GM18502 (cell line): Measurements from ENCODE around the gene SRC.

ENCODE experiments used
- ATAC-seq: cut with Tn5 transposase; IDR thresholded peaks from one replicate; pipeline ENCODE4 v1.9.1; 2021; ENCODE audit warnings: mild to moderate bottlenecking; ENCODE audit not compliant: unreplicated experiment, poor library complexity

The SRC gene

DNA sequence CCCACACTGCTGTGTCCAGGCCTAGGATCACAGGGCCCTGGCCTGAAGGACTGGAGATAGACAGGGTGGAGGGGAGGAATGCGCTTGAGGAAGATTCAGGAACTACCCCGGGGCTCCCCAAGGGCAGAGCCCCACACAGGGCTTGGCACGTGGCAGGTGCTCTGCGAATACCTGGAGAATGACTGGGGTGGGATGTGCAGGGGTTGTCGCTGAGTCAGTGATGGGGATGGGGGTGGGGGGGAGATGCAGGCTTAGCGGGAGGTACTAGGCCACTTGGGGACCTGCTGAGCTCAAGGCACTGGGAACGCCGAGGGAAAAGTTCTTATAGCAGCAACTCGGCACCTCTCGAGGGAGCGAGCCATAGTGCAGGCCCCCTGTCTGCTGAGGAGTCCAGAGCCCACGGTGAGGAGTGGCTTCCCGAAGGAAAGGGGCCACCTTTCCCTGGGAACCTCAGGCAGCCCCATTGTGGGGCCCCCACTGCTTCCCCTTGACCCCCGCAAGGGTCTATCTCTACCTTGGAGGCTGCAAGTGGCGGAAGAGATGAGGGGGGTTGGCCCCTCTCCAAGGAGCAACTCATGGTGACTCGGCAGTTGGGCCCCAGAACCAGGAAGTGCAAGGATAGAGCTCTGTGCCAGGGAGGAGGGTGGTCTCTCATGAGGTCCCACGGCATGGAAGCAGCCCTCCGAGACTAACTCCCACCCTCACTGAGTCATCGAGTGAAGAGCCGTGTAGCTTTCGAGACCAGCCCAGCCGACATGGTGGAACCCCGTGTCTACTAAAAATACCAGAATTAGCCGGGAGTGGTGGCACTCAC, 33.1 kb downstream of the SRC start:
- ATAC-seq: no peak

DNA sequence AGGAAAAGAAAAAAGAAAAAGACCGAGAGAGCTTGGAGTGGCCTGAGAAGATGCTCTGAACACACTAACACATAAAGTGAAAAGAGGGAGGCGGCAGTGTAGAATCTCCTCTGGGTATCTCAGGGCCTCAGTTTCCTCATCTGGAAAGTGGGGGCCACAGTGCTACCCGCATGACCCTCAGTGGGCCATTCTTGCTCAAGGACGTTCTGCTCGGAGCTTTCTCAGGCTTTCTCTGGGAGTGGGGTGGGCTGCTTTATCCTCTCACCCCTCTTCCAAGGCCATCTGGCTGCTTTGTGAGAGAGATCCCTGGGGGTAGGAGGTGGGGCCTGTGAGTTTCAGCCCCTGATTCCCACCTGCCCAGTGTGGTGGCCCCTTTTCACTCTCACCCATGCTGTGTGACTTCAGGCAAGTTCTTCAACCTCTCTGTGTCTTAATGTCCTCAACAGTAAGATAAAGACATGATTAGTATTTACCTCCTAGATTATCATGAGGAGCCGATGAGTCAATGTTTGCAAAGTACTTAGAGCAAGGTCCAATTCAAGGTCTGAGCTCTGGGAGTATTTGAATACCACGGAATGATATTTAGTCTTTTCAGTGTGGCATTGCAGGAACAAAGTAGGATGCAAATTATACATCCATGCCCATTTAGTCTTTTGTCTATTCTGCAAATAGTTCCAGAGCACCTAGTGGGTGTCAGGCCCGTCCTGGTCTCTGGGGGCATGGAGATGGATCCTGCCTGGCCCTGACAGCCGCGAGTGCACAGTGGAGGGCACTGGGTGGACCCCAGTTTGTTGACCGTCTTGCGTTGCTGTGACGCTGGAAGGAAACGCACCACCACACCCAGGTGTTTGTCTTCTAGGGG, 34.3 kb downstream of the SRC start:
- ATAC-seq: no peak

DNA sequence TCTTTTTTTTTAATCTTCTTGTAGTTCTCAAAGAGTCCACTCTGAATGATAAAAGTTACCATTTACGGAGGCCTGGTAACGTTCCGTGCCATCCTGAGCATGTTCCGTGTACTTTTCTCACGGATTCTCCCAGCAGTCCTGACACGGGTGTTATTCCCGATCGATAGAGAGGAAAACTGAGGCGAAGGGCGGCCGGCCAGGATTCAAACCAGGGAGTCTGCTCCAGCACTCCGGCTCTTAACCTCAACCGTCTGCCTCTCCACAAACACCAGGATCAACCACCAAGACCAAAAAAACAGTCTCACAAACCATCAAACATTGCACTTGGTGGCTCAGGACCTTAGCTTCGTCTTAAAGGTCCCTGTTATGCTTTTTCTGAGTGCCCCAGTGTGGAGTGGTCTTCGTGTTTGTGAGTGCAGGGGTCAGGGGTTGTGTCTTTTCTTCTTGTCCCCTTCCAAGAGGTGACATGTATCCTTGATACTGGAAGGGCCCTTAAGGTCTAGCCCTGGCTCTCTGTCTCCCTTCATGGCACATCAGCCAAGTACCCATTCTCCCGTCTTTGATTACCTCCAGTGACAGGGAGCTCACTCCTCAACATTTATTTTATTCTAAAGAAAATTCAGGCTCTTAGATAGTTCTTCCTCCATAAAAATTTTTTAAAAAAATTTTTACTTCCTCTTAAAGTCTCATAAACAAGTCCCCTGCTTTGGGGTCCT, 35.1 kb downstream of the SRC start:
- no peak for ATAC-seq

DNA sequence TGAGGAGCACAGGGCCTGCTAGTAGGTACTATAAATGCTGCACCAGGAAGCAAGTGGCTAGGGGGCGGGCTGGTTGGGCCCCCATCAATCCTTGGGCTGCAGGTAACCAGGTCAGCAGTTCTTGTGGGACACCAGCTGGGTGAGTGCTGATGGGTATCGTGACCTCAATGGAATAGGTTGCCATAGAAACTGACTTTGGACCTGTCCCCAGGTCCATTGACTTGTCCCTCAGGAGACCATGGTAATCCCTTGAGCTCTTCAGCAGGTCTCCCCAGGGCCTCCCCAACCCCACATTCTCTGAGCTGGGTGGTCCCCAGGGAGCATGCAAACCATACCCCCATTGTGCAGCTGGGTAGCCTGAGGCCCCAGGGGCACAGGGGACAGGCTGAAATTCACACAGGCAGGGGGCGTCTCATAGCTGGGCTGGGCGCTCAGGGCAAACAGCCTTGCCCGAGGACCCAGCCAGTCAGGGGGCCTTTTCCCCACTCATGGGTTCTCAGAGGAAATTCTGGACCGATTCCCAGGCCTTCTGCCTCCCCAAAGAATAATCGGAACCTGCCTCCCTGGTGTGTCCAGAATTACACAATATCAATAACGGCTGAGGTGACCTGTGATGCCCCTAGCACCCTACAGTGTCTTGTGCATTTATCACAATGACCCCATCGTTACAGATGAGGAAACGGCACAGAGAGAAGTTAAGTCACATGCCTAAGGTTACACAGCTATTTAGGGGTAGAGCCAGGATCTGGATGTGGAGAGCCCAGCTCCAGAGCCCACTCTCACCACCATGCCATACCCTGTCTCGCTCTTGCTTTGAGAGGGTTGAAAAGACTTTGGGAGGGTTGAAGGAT, 35.9 kb downstream of the SRC start:
- no peak for ATAC-seq

DNA sequence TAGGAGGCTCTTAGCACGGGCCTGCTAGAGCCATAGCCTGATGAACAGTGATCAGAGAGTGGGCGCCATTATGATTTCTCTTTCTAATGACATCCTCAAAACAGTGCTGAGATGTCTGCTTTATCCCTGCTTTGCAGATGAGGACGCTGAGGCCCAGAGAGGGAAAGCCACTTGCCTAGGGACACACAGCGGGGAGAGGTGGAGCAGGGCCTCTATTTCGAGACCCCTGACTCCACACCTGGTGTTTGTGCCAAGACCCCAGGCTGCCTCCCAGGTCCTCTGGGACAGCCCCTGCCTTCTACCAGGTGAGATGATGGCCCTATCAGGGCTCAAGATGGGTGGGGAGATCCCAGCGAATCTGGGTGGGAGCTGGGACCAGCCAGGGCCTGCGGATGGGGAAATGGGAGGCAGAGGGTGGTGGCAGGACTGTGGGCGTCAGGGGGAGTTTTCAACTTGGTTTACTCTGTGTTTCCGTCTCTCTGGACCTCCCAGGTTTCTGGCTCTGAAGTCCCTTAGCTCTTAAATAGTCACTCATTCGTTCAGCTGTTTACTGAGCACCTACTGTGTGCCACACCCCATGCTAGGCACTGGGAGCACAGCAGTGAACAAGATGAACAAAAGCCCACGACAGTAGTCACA, 36.7 kb downstream of the SRC start:
- ATAC-seq: no peak

DNA sequence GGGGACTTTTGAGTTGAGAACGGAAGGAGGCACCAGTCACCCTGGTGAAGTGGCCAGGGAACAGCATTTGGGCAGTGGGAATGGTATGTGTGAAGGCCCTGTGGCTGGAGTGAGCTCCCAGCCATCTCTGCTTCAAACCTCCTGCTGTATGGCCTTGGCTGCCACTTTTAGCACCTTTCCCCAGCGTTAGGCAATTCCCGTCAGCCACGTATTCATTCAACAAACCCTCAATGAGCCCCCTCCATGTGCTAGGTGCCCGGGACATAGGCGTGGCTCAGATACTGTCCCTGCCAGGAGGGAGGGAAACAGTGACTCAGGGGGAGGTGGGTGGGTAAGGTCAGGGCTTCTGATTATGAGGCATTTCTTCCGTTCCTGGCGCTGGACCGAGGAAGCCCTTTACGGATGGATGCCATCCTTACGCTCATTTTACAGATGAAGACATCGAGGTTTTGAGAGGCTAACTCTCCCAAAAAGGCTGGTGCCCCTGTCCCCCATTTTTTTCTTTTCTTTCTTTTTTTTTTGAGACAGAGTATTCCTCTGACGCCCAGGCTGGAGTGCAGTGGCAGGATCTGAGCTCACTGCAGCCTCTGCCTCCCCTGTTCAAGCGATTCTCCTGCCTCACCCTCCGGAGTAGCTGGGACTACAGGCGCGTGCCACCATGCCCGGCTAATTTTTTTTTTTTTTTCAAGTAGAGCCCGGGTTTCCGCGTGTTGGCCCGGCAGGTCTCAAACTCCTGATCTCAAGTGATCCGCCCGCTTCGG, 37.5 kb downstream of the SRC start:
- no peak for ATAC-seq

DNA sequence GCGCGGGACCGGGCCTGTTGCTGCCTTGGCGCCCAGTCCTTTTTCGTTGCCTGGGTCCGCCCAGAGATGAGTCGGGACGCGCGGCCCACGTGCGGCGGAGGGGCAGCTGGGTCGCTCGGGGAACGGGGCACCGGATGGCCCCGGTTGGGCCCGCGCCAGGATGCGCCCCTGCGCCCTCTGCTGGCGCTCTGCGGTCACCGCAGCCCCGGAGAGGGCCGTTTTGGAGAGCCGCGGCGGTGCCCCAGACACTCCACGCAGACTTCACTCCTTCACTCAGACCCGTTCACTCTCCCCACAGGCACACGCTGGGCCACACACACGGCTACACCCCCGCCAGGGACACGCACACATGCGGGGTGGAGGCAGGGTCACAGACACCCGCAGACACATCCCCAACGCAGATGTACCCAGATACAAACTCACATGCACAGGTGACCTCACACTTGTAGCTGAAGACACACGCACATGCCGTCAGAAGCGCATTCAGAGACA, 38.8 kb downstream of the SRC start:
- no peak for ATAC-seq

DNA sequence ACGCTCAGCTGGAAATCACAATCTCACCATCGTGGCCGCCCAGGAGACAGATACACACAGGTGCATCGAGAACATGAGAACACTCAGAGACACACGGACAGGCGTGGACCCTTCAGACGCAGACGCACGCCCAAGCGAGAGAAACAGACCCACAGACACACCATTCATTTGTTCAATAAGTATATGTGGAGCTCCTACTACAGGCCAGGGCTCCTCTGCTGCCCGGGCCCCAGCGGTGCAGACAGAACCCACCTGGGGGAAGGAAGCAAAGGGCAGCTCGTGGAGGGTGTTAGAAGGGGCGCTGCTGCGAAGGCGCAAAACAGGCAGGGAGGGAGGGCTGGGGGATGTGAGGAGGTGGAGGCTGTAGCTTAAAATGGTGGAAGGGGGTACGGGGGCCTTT, 39.2 kb downstream of the SRC start:
- ATAC-seq: no peak

DNA sequence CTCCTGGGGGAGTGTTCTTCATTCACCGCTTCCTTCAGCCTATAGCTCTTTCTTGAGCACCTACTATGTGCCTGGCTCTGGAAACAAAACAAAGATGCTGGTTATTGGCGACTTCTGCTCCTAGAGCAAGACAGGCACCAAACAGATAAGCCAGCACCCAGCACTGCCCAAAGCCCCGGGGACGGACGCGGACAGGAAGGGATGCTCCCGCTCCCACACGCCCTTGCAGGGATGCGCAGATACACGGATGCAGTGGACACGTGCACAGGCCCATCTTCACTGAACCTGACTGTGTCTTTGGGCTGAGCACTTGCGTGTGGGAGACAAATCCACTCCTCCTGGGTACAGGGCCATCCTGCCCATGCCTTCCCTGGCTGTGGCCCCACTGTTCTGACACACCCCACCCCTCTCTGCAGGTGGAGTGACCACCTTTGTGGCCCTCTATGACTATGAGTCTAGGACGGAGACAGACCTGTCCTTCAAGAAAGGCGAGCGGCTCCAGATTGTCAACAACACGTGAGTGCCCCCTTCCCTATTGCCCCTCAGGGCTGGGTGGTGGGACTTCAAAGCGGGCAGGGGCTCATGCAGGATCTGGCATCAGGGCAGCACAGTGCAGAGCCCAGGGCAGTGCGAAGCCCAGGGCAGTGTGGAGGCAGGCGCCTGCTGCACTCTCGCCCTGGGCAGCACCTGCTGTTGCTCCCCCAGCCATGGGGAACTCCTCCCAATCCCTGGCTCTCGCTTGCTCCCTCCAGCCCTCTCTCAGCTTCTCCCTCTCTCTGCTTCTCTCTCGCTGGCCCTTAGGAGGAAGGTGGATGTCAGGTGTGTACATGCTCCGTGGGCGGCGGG, 39.9 kb downstream of the SRC start:
- ATAC-seq: no peak

DNA sequence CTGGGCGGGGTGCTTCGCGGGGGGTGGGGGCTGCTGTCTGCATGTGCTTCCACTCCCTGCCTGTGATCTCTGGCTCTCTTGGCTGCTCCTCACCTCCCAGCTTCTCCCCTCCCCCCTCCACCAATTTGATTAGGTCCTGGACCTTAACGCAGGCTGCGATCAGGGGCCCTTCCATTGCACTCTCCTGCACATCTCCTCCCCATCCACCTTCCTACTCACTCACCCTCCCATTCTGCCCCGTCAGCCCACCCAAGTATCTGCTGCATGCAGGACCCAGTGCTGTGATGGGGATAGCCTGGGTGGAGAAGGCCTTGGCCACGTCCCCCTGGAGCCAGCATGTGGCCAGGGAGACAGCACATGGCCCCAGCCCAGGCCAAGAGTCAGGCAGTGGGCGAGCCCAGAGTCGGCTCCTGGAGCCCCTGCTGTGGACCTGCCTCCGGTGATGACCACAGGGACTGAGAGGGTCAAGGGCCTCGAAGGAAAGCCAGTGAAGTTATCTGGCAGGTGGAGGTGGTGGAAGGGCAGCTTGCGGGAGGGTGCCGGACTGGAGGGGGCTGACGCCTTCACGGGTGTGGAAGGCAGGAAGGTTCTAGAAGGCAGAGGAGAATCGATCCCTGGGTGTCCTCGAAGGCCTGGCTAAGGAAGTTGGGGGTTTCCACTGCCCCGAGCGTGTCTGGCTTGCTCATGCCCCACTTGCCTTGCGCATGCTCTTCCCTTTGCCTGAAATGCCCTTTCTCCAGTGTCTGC, 40.7 kb downstream of the SRC start:
- no peak for ATAC-seq

DNA sequence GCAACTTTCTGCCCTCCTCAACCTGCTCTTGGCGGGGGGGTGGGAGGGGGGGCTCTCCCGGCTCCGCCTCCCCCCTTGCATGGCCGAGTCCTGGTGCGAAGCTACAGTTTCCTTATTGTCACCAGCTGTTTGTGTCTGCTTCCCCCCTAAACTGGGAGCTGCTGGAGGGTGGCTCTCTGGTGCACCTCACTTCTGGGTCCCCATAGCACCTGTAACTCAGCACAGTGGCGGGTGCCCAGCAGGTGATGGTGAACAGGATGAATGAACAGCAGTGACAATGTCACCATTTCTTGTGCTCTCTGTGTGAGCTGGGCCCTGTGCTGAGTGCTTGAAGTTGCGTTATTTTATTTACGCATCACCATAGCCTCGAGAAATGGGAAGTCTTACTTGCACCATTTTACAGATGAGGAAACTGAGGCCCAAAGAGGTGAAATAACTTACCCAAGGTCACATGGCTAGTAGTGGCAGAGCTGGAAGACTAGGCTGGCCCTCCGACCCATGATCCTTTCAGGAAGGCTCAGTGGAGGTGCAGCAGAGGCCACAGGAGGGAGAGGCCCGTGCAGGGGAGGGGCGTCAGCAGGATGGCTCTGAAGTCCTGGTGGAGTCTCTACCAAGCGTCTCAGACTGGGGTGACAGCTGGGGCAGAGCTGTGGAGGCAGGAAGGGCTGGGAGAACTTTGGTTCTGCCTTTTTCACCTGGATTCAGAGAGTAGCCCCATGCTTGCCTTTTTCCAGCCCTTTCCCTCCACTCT, 41.8 kb downstream of the SRC start:
- ATAC-seq: no peak

DNA sequence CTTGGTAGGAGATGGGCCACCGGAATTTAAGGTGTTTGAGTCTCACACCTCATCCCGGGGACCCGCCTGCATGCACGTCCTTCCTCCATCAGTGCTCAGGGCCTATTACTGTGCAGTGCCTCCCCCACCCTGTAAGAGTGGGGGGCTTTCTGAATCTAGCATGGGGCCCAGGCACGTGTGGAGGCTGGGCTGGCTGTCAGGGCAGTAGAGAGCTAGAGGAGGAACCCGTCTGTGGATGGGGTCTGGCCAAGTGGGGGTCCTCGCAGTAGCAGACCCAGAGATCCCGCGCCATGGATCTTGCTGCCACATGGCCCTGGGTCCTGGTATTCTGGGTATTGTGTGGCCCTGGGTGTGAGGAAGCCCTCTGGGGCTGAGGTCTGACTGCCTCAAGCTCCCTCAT, 42.9 kb downstream of the SRC start:
- ATAC-seq: no peak

DNA sequence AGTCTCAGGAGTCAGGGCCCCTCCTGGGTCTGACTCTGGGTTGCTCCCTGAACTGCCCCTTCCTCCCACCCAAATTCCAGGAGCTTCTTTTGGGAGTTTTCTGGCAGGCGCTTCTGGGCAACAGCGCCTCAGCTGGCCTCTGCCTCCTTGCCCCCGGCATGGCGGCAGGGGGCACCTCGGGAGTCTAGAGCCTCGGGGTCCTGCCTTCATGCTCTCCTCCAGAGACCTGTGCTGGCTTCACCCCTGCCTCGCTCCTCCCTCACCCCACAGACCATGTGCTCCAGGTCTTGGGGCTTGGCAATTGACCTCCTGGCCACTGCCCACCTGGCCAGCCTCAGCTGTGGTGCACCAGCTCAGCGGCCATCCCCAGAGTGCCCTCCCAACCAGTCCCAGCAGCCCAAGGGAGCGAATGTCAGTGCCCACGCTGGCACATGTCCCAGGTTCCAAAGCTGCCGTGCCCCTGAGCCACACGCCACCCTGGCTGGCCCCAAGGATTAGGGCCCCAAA, 43.4 kb downstream of the SRC start:
- no peak for ATAC-seq

DNA sequence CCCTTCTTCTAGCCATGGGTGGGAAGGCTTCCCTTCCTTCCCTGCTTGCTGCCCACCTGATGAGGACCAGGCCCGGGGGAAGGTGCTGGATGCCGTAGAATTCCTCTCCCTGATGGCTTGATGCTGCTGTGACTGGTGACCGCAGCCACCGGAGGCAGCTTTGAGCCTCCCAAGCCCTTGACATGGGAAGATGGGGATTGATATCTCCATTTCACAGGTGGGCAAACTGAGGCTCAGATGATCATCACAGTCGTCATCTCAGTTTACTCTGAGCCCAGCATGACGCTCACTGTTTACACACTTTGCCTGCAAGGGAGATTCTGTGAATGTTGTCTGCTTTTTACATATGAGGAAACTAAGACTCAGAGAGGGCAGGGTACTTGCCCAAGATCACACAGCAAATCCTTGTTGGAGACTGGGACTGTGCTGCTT, 43.9 kb downstream of the SRC start:
- no peak for ATAC-seq

DNA sequence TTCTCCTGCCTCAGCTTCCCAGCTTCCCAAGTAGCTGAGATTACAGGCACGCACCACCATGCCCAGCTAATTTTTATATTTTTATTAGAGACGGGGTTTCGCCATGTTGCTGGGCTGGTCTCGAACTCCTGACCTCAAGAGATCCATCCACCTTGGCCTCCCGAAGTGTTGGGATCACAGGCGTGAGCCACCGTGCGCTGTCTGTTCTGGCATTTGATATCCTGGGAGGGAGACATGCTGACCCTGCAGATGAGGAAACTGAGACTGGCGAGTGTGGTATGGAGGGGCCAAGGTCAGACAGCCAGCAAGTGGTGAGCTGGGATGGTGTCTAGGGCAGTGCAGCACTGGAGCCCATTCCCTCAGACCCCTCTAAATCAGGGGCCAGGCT, 44.6 kb downstream of the SRC start:
- ATAC-seq: no peak

DNA sequence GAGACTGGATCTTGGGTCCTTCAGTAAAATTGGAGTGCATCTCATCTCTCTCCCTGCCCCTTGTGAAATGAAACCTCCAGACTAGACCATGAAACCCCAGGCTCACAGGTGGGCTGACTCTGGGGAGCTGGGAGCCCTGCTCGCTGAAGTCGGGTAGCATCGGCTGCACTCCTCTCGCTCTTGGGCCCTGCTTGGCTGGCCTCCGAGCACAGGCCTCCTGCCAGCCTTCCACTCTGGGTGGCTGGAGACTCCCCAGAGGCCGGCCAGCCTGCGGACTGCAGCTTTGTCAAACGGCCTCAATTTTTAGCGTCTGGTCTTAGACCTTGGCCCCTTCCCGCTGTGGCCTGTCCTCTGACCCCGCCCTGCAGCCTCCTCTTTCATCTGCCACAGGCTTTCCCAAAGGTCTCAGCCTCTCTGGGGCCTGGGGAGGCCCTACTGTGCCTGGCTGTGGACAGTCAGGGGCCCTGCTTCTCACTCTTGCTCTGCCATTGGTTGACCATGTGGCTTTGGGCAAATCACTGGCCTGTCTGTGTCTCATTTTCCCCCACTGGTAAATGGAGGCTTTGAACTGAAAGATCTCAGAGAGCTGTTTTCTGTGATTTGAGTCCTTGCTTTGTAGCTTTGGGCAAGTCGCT, 45.1 kb downstream of the SRC start:
- ATAC-seq: no peak
